ENCODE measurements around the gene PALM.
"Not testable (repeated sequence)": the region's sequence is repeated elsewhere in the genome, so short reads cannot be mapped to it uniquely, and the experiment has no call there.

The PALM gene

GRCh38 chr19:699885-700284 is 8.8 kb upstream of the PALM start:
- in situ Hi-C loops (cut with MboI; ENCODE audit: low pct_unique_long_range_greater_than_20kb, low sequenced_read_pairs) = not testable (repeated sequence)
- DNase-seq = peak; percentile 85

- DNase-seq; in situ Hi-C loops (cut with MboI; ENCODE audit: low pct_unique_long_range_greater_than_20kb, low sequenced_read_pairs): not testable (repeated sequence)
Measured at GRCh38 chr19:702847-703246, 5.9 kb upstream of the PALM start.

GRCh38 chr19:703329-703650 is 5.4 kb upstream of the PALM start:
- in situ Hi-C loops (cut with MboI; ENCODE audit: low pct_unique_long_range_greater_than_20kb, low sequenced_read_pairs) = no loop called here
- DNase-seq = no peak

- in situ Hi-C loops (cut with MboI; ENCODE audit: low pct_unique_long_range_greater_than_20kb, low sequenced_read_pairs) = no loop called here
- DNase-seq = peak; percentile 95
Measured at GRCh38 chr19:703651-704446, 4.9 kb upstream of the PALM start.

GRCh38 chr19:704447-704741 is 4.3 kb upstream of the PALM start:
- DNase-seq = no peak
- in situ Hi-C loops (cut with MboI; ENCODE audit: low pct_unique_long_range_greater_than_20kb, low sequenced_read_pairs) = no loop called here

GRCh38 chr19:709196-709964 is 645 bp downstream of the PALM start:
- DNase-seq = no peak
- in situ Hi-C loops (cut with MboI; ENCODE audit: low pct_unique_long_range_greater_than_20kb, low sequenced_read_pairs) = no loop called here

- in situ Hi-C loops (cut with MboI; ENCODE audit: low pct_unique_long_range_greater_than_20kb, low sequenced_read_pairs) = no loop called here
- no peak for DNase-seq
Measured at GRCh38 chr19:709965-710571, 1.3 kb downstream of the PALM start.

- in situ Hi-C loops (cut with MboI; ENCODE audit: low pct_unique_long_range_greater_than_20kb, low sequenced_read_pairs) = no loop called here
- no peak for DNase-seq
Measured at GRCh38 chr19:710767-711166, 2.0 kb downstream of the PALM start.

- no peak for DNase-seq
- in situ Hi-C loops (cut with MboI; ENCODE audit: low pct_unique_long_range_greater_than_20kb, low sequenced_read_pairs) = no loop called here
Measured at GRCh38 chr19:711254-711653, 2.5 kb downstream of the PALM start.

GRCh38 chr19:715347-715746 is 6.6 kb downstream of the PALM start:
- DNase-seq = no peak
- in situ Hi-C loops (cut with MboI; ENCODE audit: low pct_unique_long_range_greater_than_20kb, low sequenced_read_pairs) = no loop called here

- no peak for DNase-seq
- in situ Hi-C loops (cut with MboI; ENCODE audit: low pct_unique_long_range_greater_than_20kb, low sequenced_read_pairs) = no loop called here
Measured at GRCh38 chr19:718251-718951, 9.7 kb downstream of the PALM start.

- DNase-seq = no peak
Measured at GRCh38 chr19:718991-719512, 10.3 kb downstream of the PALM start.

GRCh38 chr19:719636-720344 is 11.1 kb downstream of the PALM start:
- DNase-seq = no peak
- in situ Hi-C loops (cut with MboI; ENCODE audit: low pct_unique_long_range_greater_than_20kb, low sequenced_read_pairs) = no loop called here

More at GRCh38 chr19:718991-719512, 10.3 kb downstream of the PALM start:
- in situ Hi-C loops (cut with MboI; ENCODE audit: low pct_unique_long_range_greater_than_20kb, low sequenced_read_pairs) = no loop called here

GRCh38 chr19:720345-721160 is 11.8 kb downstream of the PALM start:
- DNase-seq = no peak
- in situ Hi-C loops (cut with MboI; ENCODE audit: low pct_unique_long_range_greater_than_20kb, low sequenced_read_pairs) = no loop called here

- DNase-seq = peak; percentile 53
Measured at GRCh38 chr19:722553-723101, 13.9 kb downstream of the PALM start.

GRCh38 chr19:723247-723646 is 14.5 kb downstream of the PALM start:
- DNase-seq = no peak
- in situ Hi-C loops (cut with MboI; ENCODE audit: low pct_unique_long_range_greater_than_20kb, low sequenced_read_pairs) = no loop called here

More at GRCh38 chr19:722553-723101, 13.9 kb downstream of the PALM start:
- in situ Hi-C loops (cut with MboI; ENCODE audit: low pct_unique_long_range_greater_than_20kb, low sequenced_read_pairs) = no loop called here

- in situ Hi-C loops (cut with MboI; ENCODE audit: low pct_unique_long_range_greater_than_20kb, low sequenced_read_pairs) = no loop called here
Measured at GRCh38 chr19:723714-724113, 15.0 kb downstream of the PALM start.

More at GRCh38 chr19:723714-724113, 15.0 kb downstream of the PALM start:
- no peak for DNase-seq
